Measurements from ENCODE around the gene NDUFA7.

The NDUFA7 gene

DNA sequence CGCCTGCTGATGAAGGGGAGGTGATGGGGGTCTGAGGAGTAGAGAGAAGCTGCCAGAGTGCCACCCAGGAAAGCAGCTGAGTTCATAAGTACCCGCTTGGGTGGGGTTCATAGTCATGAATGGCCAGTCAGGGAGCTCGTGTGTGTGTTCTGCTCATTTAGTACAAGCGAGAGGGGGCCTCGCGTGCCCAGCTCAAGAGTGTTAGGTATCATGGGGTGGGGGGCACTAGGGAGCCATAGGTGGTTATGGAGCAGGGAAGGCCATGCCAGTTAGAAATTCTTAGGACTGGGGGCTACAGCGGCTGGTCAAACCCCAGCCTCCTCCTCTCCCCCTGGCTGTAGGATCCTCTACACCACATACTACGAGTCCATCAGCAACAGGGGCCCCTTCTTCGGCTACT is 59.8 kb downstream of the NDUFA7 start:
- DNase-seq: no peak
